Endometrium (tissue), 2 donors: ENCODE data around the gene MYO5B.
"Not testable (repeated sequence)": the region's sequence is repeated elsewhere in the genome, so short reads cannot be mapped to it uniquely, and the experiment has no call there.

Experiments
- FAIRE-seq: peaks from 2 replicates; lab custom pipeline; 2012; peaks lifted over from hg19 to GRCh38; lab: Jason Lieb, UNC
- donor health status: control.
- donor health status: control.

MYO5B gene

GRCh38 chr18:49851624-49852023, 343.3 kb downstream of the MYO5B start:
- no peak for FAIRE-seq

- FAIRE-seq = no peak
Observed at GRCh38 chr18:49850636-49851035, 344.3 kb downstream of the MYO5B start.

DNA sequence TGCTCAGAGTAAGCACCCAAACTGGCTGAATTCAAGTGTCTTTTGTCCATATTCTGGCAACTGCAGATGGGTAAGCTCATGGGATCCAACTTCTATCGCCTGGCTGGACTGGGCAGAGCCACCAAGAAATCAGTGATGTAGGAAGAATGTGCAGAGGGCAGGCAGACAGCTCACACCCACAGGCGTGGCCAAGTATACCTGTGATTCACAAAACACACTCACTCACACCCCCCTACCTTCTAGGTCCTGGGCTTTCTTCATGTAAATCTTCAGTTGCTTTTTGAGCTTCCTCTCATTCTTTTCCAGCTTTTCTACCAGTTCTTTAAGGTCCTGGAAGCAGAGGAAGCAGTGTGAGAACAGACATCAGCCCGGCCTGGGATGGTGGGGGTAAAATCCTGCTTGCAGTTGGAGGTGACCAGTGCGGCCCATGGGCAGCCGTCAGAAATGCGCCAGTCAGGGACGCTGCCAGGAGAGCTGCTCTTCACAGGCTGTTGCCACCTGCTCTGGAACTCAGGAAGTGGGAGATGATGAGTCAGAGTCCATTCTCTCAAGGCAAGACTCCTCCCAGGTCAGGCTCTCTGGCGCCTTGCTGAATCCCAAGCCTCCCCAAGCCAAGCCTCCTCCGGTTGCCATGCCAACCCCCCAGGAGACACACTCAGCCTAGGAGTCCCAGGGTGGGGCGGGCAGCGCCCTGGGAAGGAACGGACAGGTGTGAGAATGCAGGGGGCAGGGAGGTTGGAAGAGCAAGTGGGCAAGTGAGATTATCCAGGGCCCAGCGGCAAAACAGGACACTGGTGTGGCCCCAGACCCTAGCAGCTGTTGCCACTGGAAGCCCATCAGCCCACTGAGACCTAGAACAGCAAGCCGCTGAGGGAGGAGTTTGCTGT, 345.4 kb downstream of the MYO5B start:
- FAIRE-seq = no peak

DNA sequence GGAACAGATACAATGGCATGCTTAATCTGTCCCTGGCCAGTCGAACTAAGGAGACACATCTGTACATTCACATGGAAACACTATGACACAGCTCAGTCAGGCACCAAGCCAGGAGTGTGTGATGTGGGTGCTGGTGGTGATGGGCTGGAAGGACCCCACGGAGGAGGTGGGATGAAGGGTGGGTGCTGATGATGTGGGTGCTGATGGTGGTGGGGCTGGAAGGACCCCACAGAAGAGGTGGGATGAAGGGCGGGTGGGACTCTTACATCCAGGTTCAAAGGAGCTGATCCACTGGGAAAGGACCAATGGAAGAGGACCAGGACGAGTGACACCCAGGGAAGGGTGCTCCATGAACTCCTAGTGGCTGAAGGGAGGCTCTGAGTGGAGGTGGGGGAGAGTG, 346.8 kb downstream of the MYO5B start:
- FAIRE-seq = no peak

DNA sequence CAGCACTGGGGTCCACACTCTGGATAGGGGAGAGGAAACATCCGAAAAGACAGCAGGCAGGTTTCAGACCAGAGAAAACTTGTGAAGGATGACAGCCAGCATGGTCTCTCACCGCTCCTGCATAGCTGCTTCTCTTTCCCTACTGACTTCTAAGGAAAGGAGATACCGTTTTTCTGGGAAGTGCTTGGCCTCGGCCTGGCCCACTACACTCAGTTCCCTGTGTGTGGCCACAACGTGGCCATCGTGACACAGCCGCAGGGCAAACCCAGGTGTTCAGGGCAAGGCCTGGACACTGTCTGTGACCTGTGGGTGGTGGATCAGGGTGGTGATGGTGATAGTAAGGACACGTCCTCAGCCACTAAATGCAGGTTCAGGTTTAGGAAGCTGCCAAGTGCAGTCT, 347.4 kb downstream of the MYO5B start:
- no peak for FAIRE-seq

- no peak for FAIRE-seq
Observed at GRCh38 chr18:49846718-49847470, 348.1 kb downstream of the MYO5B start.

- FAIRE-seq = no peak
Observed at GRCh38 chr18:49846361-49846662, 348.6 kb downstream of the MYO5B start.

DNA sequence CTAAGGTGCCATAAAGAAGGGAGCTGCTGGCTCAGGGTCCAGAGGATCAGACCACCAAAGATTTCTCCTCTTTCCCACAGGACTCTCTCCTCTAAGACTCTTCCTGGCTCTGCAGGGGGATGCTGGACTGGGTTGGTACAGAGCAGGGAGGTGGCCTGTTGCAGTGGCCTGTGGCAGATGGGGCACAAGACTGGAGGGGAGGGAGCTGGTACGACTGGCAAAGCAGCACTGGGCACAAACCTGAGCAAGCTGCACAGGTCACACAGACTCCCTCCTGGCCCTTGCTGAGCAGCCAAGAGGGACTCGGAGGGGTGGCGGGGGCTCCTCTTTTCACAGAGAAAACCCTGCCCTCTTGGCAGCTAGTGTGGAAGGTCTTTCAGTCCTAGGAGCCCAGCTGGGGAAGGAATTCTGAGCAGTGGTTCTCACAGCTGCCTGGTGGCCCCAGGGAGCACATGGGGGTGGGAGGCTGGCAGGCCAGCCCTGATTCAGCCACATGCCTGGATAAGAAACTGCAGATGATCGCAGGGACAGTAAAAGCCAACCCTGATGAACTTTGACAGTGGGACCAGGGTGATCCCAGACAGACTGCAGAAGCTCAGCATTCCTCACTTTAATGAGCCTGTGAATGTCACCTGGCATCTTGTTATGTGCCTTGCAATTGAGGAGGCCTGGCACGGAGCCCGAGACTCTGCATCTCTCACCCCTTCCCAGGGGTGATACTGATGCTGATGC, 349.2 kb downstream of the MYO5B start:
- FAIRE-seq = no peak

DNA sequence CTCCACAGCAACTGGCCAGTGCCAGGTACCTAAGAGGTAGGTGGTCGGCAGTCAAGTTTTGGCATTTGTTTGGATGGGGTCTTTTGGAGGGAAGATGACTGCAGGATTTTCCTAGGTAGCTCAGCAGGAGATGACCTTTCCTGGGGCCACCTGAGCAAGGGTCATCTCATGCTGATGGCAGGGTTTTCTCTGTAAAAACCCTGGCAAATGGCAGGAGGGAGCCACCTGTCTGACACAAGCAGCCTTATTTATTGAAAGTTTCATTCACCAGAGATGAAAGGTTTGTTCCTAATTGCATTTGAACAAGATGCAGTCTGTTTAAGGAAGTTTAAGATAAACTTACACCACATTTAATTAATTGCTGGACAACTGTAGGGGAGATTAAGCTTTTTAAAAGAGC, 350.0 kb downstream of the MYO5B start:
- no peak for FAIRE-seq

GRCh38 chr18:49843778-49844625, 350.9 kb downstream of the MYO5B start:
- FAIRE-seq = no peak

DNA sequence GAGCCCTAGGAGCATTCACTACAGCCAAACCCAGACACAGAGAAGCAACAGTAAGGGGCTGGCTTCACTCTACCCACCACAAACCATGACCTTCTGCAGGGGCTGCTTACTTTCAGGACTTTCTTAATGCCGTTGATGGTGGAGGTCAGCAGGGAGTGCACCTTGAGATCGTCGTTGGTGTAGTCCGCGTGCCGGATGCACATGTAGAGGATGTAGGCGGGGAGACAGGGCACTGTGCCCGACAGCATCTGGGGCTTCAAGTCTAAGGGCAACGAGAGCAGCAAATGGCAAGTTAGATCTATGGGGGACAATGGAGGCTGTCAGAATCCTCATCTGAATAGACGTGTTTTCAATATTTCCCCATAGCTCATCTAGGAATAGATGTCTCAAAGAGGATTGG, 351.8 kb downstream of the MYO5B start:
- no peak for FAIRE-seq

- no peak for FAIRE-seq
Observed at GRCh38 chr18:49842656-49843055, 352.3 kb downstream of the MYO5B start.

DNA sequence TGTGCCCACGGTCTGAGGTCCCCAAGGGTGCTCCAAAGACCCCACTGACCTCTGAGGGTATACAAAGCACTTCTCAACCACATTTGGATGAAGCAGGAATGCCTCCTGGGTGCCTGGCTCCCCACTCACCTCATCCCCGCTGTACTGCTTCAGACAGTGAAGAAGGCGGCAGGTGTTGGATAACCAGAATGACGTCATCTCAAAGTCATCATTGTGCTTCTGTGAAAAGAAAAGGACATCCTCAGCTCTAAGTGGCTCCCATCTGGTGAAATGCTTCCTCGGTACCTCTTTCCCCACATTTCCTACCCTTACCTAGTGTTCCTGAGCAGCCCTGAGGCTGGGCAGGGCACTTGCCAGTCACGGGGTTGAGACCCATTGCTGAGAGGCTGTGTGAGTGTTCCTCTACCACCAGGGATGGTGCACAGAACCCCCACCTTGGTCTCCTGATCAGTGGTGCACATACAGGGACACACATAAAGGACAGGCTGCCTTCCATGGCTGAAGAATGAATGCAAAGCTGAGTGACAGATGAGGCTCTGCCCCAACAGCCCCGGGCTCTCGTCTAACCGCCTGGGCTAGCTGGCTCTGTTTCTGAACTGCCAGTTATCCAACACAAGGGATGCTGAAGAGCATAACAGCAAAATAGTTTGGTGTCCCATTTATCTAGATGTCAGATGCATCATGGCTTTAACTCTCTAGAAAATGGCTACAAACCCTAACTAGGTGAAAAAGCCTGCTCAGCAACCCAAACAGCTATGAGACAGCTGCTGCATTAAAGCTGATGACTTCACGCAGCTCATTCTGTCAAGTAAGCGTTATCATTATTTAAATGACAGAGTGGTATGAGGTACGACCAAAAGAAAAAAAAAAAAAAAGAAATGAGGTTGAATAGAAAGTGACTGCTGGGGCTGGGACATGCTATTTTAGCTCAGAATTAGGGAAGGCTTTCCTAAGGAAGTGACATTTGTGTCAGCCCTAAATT, 353.4 kb downstream of the MYO5B start:
- FAIRE-seq = no peak

DNA sequence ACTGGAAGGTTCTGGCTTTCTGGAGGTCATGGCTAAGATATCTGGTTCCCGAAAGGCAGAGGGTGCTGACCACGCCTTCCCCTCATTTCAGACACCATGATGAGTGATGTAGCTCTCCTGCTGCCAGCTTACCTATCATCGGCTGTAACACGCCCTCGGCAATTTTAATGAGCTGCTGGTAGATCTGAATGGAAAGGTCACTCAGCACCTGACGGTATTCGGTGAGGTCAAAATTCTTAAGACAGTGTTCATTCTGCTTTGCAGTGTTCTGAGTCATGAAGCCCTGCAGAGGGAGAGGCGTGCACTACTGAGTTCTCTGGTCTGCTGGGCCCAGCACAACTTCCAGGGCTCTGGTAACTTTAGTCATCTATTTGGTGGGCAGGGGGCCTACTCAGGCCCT, 355.9 kb downstream of the MYO5B start:
- FAIRE-seq = no peak

GRCh38 chr18:49838381-49838780, 356.6 kb downstream of the MYO5B start:
- FAIRE-seq = no peak

- FAIRE-seq = no peak
Observed at GRCh38 chr18:49837889-49838288, 357.1 kb downstream of the MYO5B start.

DNA sequence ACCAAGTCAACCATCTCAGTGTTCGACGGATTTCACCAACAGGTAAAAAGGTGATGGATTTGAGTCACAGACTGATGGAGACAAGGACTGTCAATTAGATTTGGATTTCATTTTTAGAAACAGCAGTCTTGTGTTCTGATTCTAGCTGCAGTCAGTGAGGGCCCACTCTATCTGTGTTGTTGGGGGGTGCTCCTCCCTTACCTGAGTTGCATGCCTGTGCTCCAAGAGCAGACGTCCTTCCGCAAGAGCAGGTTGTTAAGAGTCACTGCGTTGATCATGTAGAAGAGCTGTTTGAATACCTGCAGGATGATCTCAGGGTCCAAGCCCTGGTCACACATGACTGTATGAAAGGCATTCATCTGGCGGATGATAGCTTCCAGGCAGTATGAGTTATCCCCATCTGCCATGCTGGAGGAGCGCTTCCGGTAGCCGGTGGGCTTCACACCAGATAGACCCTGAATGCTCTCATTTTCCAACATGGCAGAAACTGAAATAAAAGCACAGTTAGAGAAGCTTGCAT, 357.6 kb downstream of the MYO5B start:
- not testable (repeated sequence) for FAIRE-seq

DNA sequence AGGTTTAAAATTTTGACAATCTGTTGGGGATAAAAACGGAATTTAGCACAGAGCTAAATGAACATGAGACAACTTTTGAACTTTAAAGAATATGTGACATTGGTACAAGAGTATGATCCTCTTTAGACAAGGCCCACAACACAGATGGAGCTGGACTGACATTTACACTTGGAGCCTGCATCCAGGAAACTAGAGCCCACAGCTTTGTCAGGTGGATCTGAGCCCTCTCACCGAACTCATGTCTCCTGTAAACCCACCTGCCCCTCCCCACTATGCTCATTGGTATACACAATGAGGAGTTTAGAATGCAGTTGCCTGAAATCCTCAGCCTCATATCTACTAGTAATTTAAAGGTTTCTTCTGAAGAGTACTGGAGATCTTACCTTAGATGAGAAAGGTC, 359.5 kb downstream of the MYO5B start:
- FAIRE-seq = no peak

- FAIRE-seq = no peak
Observed at GRCh38 chr18:49834258-49834657, 360.7 kb downstream of the MYO5B start.

GRCh38 chr18:49833814-49834213, 361.1 kb downstream of the MYO5B start:
- FAIRE-seq = no peak

DNA sequence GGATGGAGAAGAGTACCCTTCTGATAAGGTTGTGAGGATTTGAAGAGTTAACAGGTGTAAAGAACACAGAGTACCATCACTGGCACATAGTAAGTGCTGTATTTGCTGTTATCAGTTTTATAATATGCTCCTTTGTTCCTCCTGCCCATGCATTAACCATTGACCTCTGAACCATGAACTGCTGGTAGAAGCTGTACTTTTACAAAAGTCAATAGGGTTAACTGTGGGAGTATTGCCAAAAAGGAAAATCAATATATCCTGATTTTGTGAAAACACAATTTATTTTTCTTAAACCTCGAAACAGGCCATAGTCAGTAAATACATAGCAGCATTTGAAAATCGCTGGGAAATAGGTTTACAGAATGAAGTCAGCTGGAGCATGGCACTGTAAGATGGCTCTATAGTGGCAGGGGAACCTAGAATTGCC, 362.7 kb downstream of the MYO5B start:
- FAIRE-seq = no peak
